HepG2 (cell line): ENCODE results near the gene FOXD1. TPM values are rescaled to one million over a fixed set of nuclear protein-coding genes. Genes with fewer than 3 reads are reported as not detected.

Experiments used
- ARID2 ChIP-seq: sonication (generic); formaldehyde crosslinking; IDR thresholded peaks from 2 replicates; pipeline ENCODE4 v1.8.1; 2022; ENCODE audit warnings: mild to moderate bottlenecking, missing genetic modification reagents, borderline replicate concordance
- ATF3 ChIP-seq: sonication (generic); formaldehyde crosslinking; IDR thresholded peaks from 2 replicates; pipeline ENCODE4 v1.4.0; 2020; ENCODE audit warnings: missing genetic modification reagents
- BHLHE40 ChIP-seq: IDR thresholded peaks from 2 replicates; pipeline ENCODE4 v1.6.1; 2011; ENCODE audit warnings: low read length, improper control_type of control experiment
- BORCS8-MEF2B ChIP-seq: sonication (generic); formaldehyde crosslinking; IDR thresholded peaks from 2 replicates; pipeline ENCODE4 v1.8.0; 2022; ENCODE audit warnings: mild to moderate bottlenecking, missing genetic modification reagents
- CEBPG ChIP-seq: IDR thresholded peaks from 2 replicates; pipeline ENCODE4 v1.6.1; 2016
- CHCHD3 ChIP-seq: sonication (generic); formaldehyde crosslinking; IDR thresholded peaks from 2 replicates; pipeline ENCODE4 v1.8.0; 2022; ENCODE audit warnings: mild to moderate bottlenecking, missing genetic modification reagents, moderate library complexity
- IKZF1 ChIP-seq: fragments of 450-650 bp; IDR thresholded peaks from 2 replicates; pipeline ENCODE4 v1.7.1; 2016
- ISX ChIP-seq: sonication (generic); formaldehyde crosslinking; conservative IDR thresholded peaks from 2 replicates; pipeline ENCODE4 v1.5.0; 2020; ENCODE audit warnings: missing genetic modification reagents
- MAFG ChIP-seq: sonication (generic); formaldehyde crosslinking; IDR thresholded peaks from 2 replicates; pipeline ENCODE4 v1.5.1; 2020; ENCODE audit warnings: mild to moderate bottlenecking, missing genetic modification reagents
- NFE2L2 ChIP-seq: fragments of 150-350 bp; IDR thresholded peaks from 2 replicates; pipeline ENCODE4 v1.6.1; 2014; ENCODE audit warnings: low read length
- NFYC ChIP-seq: IDR thresholded peaks from 2 replicates; pipeline ENCODE4 v1.6.1; 2016; ENCODE audit warnings: missing genetic modification reagents, missing compliant biosample characterization
- NPAS2 ChIP-seq: sonication (generic); formaldehyde crosslinking; IDR thresholded peaks from 2 replicates; pipeline ENCODE4 v1.8.0; 2022; ENCODE audit warnings: mild to moderate bottlenecking, missing genetic modification reagents, borderline replicate concordance
- RELA ChIP-seq: sonication (generic); formaldehyde crosslinking; IDR thresholded peaks from 2 replicates; pipeline ENCODE4 v1.4.0; 2020; ENCODE audit warnings: missing genetic modification reagents
- RNF2 ChIP-seq: fragments of 450-650 bp; conservative IDR thresholded peaks from 2 replicates; pipeline ENCODE4 v1.6.1; 2016; ENCODE audit warnings: low read depth
- RORA ChIP-seq: sonication (generic); formaldehyde crosslinking; IDR thresholded peaks from 2 replicates; pipeline ENCODE4 v1.5.0; 2020; ENCODE audit warnings: mild to moderate bottlenecking, missing genetic modification reagents, moderate library complexity
- SMAD1 ChIP-seq: sonication (generic); formaldehyde crosslinking; IDR thresholded peaks from 2 replicates; pipeline ENCODE4 v1.4.0; 2020; ENCODE audit warnings: missing genetic modification reagents, low read depth, mild to moderate bottlenecking, borderline replicate concordance
- SP5 ChIP-seq: IDR thresholded peaks from 2 replicates; pipeline ENCODE4 v1.6.1; 2016; ENCODE audit warnings: low read depth, borderline replicate concordance
- TEAD3 ChIP-seq: optimal IDR thresholded peaks from 2 replicates; pipeline ENCODE3; 2016; ENCODE audit warnings: borderline replicate concordance
- TOPORS ChIP-seq: sonication (generic); formaldehyde crosslinking; IDR thresholded peaks from 2 replicates; pipeline ENCODE4 v1.8.0; 2023; ENCODE audit warnings: mild to moderate bottlenecking, missing genetic modification reagents
- U2AF1 ChIP-seq: fragments of 200-400 bp; formaldehyde crosslinking; optimal IDR thresholded peaks from 2 replicates; pipeline ENCODE3; 2017; ENCODE audit warnings: mild to moderate bottlenecking, low read depth, low read length
- XRCC5 ChIP-seq: fragments of 200-400 bp; formaldehyde crosslinking; optimal IDR thresholded peaks from 2 replicates; pipeline ENCODE3; 2017; ENCODE audit warnings: mild to moderate bottlenecking, low read length
- ZBTB46 ChIP-seq: sonication (generic); formaldehyde crosslinking; IDR thresholded peaks from 2 replicates; pipeline ENCODE4 v1.4.0; 2020; ENCODE audit warnings: mild to moderate bottlenecking, missing genetic modification reagents, borderline replicate concordance
- ZIK1 ChIP-seq: sonication (generic); formaldehyde crosslinking; IDR thresholded peaks from 2 replicates; pipeline ENCODE4 v1.5.0; 2020; ENCODE audit warnings: mild to moderate bottlenecking, low read depth, missing genetic modification reagents, borderline replicate concordance
- ZNF280D ChIP-seq: sonication (generic); formaldehyde crosslinking; IDR thresholded peaks from 2 replicates; pipeline ENCODE4 v1.5.1; 2020; ENCODE audit warnings: mild to moderate bottlenecking, missing genetic modification reagents
- ZNF414 ChIP-seq: sonication (generic); formaldehyde crosslinking; IDR thresholded peaks from 2 replicates; pipeline ENCODE4 v1.5.0; 2020; ENCODE audit warnings: missing genetic modification reagents
- ZNF431 ChIP-seq: sonication (generic); formaldehyde crosslinking; IDR thresholded peaks from 2 replicates; pipeline ENCODE4 v1.9.0; 2022; ENCODE audit warnings: missing genetic modification reagents, low read depth, mild to moderate bottlenecking, borderline replicate concordance
- ZNF530 ChIP-seq: sonication (generic); formaldehyde crosslinking; IDR thresholded peaks from 2 replicates; pipeline ENCODE4 v1.5.0; 2020; ENCODE audit warnings: low read depth, mild to moderate bottlenecking, missing genetic modification reagents
- ZNF747 ChIP-seq: sonication (generic); formaldehyde crosslinking; IDR thresholded peaks from 2 replicates; pipeline ENCODE4 v1.8.1; 2023; ENCODE audit warnings: missing genetic modification reagents, mild to moderate bottlenecking, borderline replicate concordance
- polyA plus RNA-seq, 8 experiments: library from polyadenylated mRNA; depleted of rRNA in 3 of 8; stranded (reverse) in 7 of 8; unstranded in 1 of 8; fragments of >200 nt; fragmentation: Illumina TruSeq in 4 of 8; extraction: Trizol in 4 of 8; gene quantifications; 2 replicates each; pipeline versions ENCODE4 v1.2.1 to v1.2.3, GENCODE V29; 2011 to 2016; ENCODE audit warnings: low read depth in 4 of 8, missing spikeins in 1 of 8, mixed read lengths in 1 of 8; ENCODE audit not compliant: insufficient read depth in 1 of 8
- total RNA-seq, 5 experiments: library from RNA; depleted of rRNA; stranded (reverse); fragments of >200 nt; fragmentation: Illumina TruSeq; extraction: Trizol; gene quantifications; 2 replicates each; pipeline ENCODE4 v1.2.3, GENCODE V29; 2016; ENCODE audit warnings: low read depth in 1 of 5

The FOXD1 gene
- total and polyA plus RNA-seq, 2 of the 13 experiments (the other 11 are each of a cell fraction or from before 2014, with no cell fraction given), result 0.04 to 0.05 TPM

GRCh38 chr5:73437101-73437776 lies 11.3 kb downstream of the FOXD1 start (continued):
- TF ChIP-seq ZNF431 (no peak), NPAS2 (CRISPR knock-in tag) (no peak), U2AF1 (no peak), SP5 (CRISPR knock-in tag) (no peak), TEAD3 (CRISPR knock-in tag) (no peak), ZNF414 (CRISPR knock-in tag) (no peak), SMAD1 (no peak), RORA (no peak), RNF2 (peak; percentile 84), ZNF530 (CRISPR knock-in tag) (no peak), TOPORS (CRISPR knock-in tag) (no peak), ARID2 (CRISPR knock-in tag) (no peak), IKZF1 (no peak), ISX (CRISPR knock-in tag) (no peak), ZBTB46 (CRISPR knock-in tag) (no peak), ATF3 (no peak), ZNF280D (CRISPR knock-in tag) (0 out of 2 replicates have a peak, but pooled peaks have one; percentile 31), MAFG (0 out of 2 replicates have a peak, but pooled peaks have one; percentile 42), XRCC5 (peak; percentile 17), CEBPG (CRISPR knock-in tag) (no peak), ZIK1 (CRISPR knock-in tag) (no peak), CHCHD3 (no peak), NFYC (CRISPR knock-in tag) (no peak), RELA (no peak), BORCS8-MEF2B (CRISPR knock-in tag) (no peak), BHLHE40 (no peak), NFE2L2 (no peak), ZNF747 (CRISPR knock-in tag) (no peak)
